ENCODE data around the gene GALR2. TPM values are rescaled to one million over a fixed set of nuclear protein-coding genes. Genes with fewer than 3 reads are reported as not detected.

The GALR2 gene
- total RNA-seq, 1 donor from 2014 or later: 2.7 TPM

GRCh38 chr17:76125922-76126321 lies 51.3 kb downstream of the GALR2 start:
- Mint-ChIP-seq H3K36me3 (ENCODE audit: low read depth) (no peaks in the 10 kb centered on the region), H3K4me3 (no peak overlapping the region), H3K27me3 (no peaks in the 10 kb centered on the region), H3K9me3 (no peaks in the 10 kb centered on the region), H3K4me1 (peaks cover 25% of the 10 kb centered on the region), H3K27ac (no peak overlapping the region)
- no peak for DNase-seq
- intact Hi-C loops (cut with micrococcal nuclease): no loop called here

Other genes starting within 250 kb of the GALR2 start
- 158 and 161 TPM in 2 replicates for gene UNC13D, start 230.4 kb upstream of the GALR2 start, total RNA-seq
- gene WBP2, start 219.4 kb upstream of the GALR2 start, total RNA-seq: 68.9 and 70.0 TPM in 2 replicates
- 25.2 and 33.2 TPM in 2 replicates for gene TRIM47, start 196.2 kb upstream of the GALR2 start, total RNA-seq
- 47.6 and 48.1 TPM in 2 replicates for gene TRIM65, start 177.8 kb upstream of the GALR2 start, total RNA-seq
- gene MRPL38, start 169.9 kb upstream of the GALR2 start, total RNA-seq: 151 and 157 TPM in 2 replicates
- gene FBF1, start 133.7 kb upstream of the GALR2 start, total RNA-seq: 17.5 and 18.6 TPM in 2 replicates
- gene ACOX1, start 95.6 kb upstream of the GALR2 start, total RNA-seq: 29.2 and 30.0 TPM in 2 replicates
- gene TEN1, start 95.5 kb upstream of the GALR2 start, total RNA-seq: 9.7 and 12.5 TPM in 2 replicates
- gene CDK3, start 73.9 kb upstream of the GALR2 start, total RNA-seq: 6.6 and 7.4 TPM in 2 replicates
- gene EVPL, start 47.5 kb upstream of the GALR2 start, total RNA-seq: 0.09 and 0.17 TPM in 2 replicates
- gene SRP68, start 2.3 kb upstream of the GALR2 start, total RNA-seq: 169 and 170 TPM in 2 replicates
- 4.1 TPM in 2 replicates for gene ZACN, start 4.4 kb downstream of the GALR2 start, total RNA-seq
- 104 and 108 TPM in 2 replicates for gene EXOC7, start 29.0 kb downstream of the GALR2 start, total RNA-seq
- 0.07 and 0.35 TPM in 2 replicates for gene FOXJ1, start 66.5 kb downstream of the GALR2 start, total RNA-seq
- gene RNF157, start 165.7 kb downstream of the GALR2 start, total RNA-seq: 35.0 and 42.4 TPM in 2 replicates
- 184 and 189 TPM in 2 replicates for gene UBALD2, start 190.6 kb downstream of the GALR2 start, total RNA-seq
- gene QRICH2, start 233.5 kb downstream of the GALR2 start, total RNA-seq: 2.2 and 2.5 TPM in 2 replicates

Measured in activated CD4-positive, alpha-beta T cell treated with anti-CD3 and anti-CD28 coated beads, Interleukin-2, amount 10 ng/mL, durations not matched to agents 24 days and 14 days (primary cell).